Measurements from ENCODE around the gene MPIG6B. TPM values are rescaled to one million over a fixed set of nuclear protein-coding genes. Genes with fewer than 3 reads are reported as not detected.
A peak's percentile ranks its signal among the peaks of the same experiment; 100 is the strongest.

The MPIG6B gene
- total RNA-seq, 2 donors from 2014 or later, result not detected

DNA sequence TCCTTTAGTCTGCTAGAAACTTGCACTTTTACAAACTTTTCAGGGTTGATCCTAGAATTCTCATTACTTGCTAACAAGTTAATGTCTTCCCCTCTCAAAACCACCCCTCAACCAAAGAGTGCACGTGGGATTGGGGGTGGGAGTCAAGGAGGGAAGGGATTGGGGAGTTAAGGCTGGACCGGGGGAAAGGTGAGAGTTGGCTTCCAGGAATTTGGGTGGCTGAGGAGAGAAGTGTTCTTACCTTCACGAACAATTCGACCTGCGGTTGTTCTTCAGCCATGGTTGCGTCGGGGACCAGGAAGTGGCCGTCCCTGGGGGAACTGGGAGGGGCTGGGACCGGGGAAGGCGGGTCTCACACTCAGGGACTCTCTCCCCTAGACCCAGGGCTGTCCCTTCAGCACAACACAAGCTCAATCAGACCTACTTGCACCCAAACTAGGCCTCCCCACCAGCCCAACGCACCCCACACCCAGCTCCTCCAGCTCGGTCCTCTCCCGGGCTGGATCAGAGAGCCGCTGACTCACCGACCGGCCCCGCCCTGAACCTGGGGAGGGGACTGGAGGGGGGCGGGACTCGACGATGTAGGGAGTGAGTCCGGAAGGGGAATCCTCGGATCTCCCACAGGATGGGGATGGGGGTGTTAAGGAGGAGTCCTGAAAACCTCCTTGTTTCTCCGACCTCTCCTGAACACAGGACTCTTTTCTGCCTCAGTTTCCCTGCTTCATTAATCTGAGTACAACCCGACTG lies 13.0 kb downstream of the MPIG6B start, which contains the start of gene CLIC1:
Gene CLIC1, minus strand, starts transcription at position 510 of the 747 bp plus-strand sequence. Its CDS starts 230 bp downstream, at position 280.
- peak within 1 kb of the TSS; percentile 35 to 46 for H3K4me3 ChIP-seq
- TF ChIP-seq POLR2A (IDR thresholded peaks at IDR 0.05) (peak; percentile 72 to 93 (median 91)), CTCF (IDR thresholded peaks at IDR 0.05) (no peak)
- H3K27ac ChIP-seq, result peak within 1 kb of the TSS; percentile 86 to 93 (median 90)
- H3K27me3 ChIP-seq, result no peaks in the 10 kb centered on the region
- H3K36me3 ChIP-seq (replicated peaks in 1 of 2; ENCODE audit: insufficient read depth in 1 of 2, low read depth in 2 of 2), result peaks cover 9 to 14% of the 10 kb centered on the region in 2 donors
- intact Hi-C loops (cut with DNase I), result no loop called here
- peaks cover 58% of the 10 kb centered on the region for H3K4me1 ChIP-seq
- peak; percentile 58 for ATAC-seq
- 0 to 1% methylated on average over 11 to 24 of the region's 24 CpGs for WGBS, 2 donors
- H3K9me3 ChIP-seq, result no peaks in the 10 kb centered on the region
- peak; percentile 82 to 87 (median 84) for DNase-seq

- H3K4me1 ChIP-seq, result peaks cover 58% of the 10 kb centered on the region
- peak overlapping the region in 1 of 2 donors; percentile 35 for H3K4me3 ChIP-seq
- intact Hi-C loops (cut with DNase I), result no loop called here
These were observed 13.7 kb downstream of the MPIG6B start for GRCh38 chr6:31736768-31737314.

DNA sequence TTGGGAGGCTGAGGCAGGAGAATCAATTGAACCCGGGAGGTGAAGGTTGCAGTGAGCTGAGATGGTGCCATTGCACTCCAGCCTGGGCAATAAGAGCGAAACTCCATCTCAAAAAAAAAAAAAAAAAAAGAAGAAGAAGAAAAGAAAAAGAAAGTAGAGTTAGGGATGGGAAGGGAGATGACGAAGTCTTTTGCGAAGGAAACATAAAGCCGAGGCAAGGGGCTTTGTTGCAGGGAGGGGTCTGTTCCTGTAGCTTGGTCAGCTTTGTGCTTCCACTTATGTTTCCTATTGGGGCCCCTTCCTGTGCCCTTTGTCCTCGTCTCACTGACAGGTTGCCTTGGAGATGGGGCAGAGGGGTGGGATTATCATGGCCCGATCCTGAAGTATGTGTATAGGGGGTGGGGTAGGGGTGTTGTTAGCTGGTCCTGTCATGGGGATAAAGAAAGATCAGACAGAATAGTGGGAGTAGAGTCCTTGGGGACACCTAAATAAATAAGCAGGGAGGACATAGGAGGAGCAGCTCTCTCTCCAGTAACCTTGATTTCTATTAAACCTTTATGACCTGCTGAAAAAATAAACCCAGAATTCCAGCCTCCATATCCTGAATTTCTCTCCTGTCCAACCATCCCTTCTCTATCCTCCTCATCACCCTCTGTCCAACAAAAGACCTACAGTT lies 14.3 kb downstream of the MPIG6B start:
- ATAC-seq (no peak), DNase-seq (peak in 1 of 4 donors; percentile 25)
- no peak overlapping the region for H3K4me3 ChIP-seq
- no peaks in the 10 kb centered on the region for H3K27me3 ChIP-seq
- peak overlapping the region; percentile 86 to 93 (median 90) for H3K27ac ChIP-seq
- H3K4me1 ChIP-seq, result peaks cover 58% of the 10 kb centered on the region
- peaks cover 4% of the 10 kb centered on the region in 2 donors for H3K36me3 ChIP-seq (replicated peaks in 1 of 2; ENCODE audit: insufficient read depth in 1 of 2, low read depth in 2 of 2)
- intact Hi-C loops (cut with DNase I), result no loop called here
- no peaks in the 10 kb centered on the region for H3K9me3 ChIP-seq
- 40 to 48% methylated on average over 6 to 7 of the region's 7 CpGs for WGBS, 2 donors
- TF ChIP-seq CTCF (IDR thresholded peaks at IDR 0.05), result no peak
- no peak for TF ChIP-seq POLR2A (IDR thresholded peaks at IDR 0.05)

More at GRCh38 chr6:31736768-31737314, 13.7 kb downstream of the MPIG6B start:
- Histone ChIP-seq H3K27ac (peak overlapping the region; percentile 86 to 93 (median 90)), H3K27me3 (no peaks in the 10 kb centered on the region), H3K9me3 (no peaks in the 10 kb centered on the region), H3K36me3 (replicated peaks in 1 of 2; ENCODE audit: insufficient read depth in 1 of 2, low read depth in 2 of 2) (peaks cover 9% of the 10 kb centered on the region in 2 donors)
- TF ChIP-seq CTCF (IDR thresholded peaks at IDR 0.05) (no peak), POLR2A (IDR thresholded peaks at IDR 0.05) (no peak)
- WGBS, 2 donors, result 31 to 48% methylated on average over 8 to 10 of the region's 10 CpGs
- ATAC-seq (no peak), DNase-seq (peak in 1 of 4 donors; percentile 18)

DNA sequence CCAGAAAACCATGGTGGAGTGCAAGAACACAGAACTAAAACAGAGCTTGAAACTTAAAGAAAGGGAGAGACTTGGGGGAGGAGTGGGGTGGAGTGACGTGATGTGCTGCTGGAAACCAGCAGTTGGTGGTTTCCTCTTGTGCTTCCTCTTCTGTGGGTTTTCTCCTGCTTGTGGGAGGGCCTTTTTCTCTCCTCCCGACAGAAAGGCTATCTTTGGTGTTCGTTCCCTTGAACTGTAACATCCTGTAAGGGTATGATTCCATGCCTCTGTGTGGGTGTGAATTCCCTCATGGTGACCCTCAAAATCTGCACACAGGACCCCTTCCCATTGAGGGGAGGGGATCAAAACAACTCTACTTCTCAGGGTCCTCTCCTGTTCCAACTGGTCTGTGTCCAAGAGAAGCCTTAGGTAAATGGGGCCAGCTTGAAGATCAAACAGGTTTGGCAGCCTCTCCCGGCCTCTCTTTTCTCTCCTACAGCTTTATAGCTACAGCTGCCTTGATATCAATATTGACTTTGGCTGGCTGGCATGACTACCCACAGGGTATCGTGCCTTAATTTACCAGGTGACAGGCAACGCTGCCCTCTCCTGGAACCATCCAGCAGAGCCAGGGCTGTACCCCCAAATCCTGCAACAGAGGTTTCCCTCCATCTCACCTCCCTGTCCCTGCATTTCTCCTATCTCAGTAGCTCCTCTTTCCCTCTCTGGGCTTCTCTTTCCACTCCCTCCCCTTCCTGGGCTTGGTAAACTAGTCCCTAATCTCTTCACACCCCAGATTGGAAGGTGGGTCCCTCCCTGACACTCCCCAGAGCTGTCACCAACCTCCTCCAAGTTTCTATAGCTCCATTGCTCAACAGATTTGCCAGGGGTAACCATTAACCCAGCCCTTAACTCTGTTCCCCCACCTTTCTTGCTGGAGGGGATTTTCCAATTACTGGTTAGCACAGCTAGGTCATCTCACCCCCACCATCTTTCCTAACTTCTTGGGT lies 15.1 kb downstream of the MPIG6B start:
- intact Hi-C loops (cut with DNase I), result no loop called here
- peak; percentile 62 to 84 (median 82) for DNase-seq
- Histone ChIP-seq H3K4me3 (no peak overlapping the region), H3K4me1 (peaks cover 58% of the 10 kb centered on the region), H3K36me3 (replicated peaks in 1 of 2; ENCODE audit: insufficient read depth in 1 of 2, low read depth in 2 of 2) (peaks cover 0 to 2% of the 10 kb centered on the region in 2 donors), H3K27me3 (no peaks in the 10 kb centered on the region), H3K9me3 (no peaks in the 10 kb centered on the region), H3K27ac (peak overlapping the region; percentile 68 to 91 (median 88))
- WGBS, 2 donors, result 0 to 3% methylated on average over 6 of the region's 6 CpGs
- peak; percentile 12 for ATAC-seq
- TF ChIP-seq CTCF (IDR thresholded peaks at IDR 0.05), result peak in 4 of 7 experiments; percentile 25 to 47 (median 44)
- peak in 1 of 3 donors; percentile 43 for TF ChIP-seq POLR2A (IDR thresholded peaks at IDR 0.05)

Measured in body of pancreas (tissue), 4 donors.